Right forelimb (tissue), 1 donor: ENCODE data around the gene DDX31.

Experiments
- DNase-seq: peaks from one replicate; pipeline ENCODE4 v3.0.0-alpha.2; 2018

The DDX31 gene

DNA sequence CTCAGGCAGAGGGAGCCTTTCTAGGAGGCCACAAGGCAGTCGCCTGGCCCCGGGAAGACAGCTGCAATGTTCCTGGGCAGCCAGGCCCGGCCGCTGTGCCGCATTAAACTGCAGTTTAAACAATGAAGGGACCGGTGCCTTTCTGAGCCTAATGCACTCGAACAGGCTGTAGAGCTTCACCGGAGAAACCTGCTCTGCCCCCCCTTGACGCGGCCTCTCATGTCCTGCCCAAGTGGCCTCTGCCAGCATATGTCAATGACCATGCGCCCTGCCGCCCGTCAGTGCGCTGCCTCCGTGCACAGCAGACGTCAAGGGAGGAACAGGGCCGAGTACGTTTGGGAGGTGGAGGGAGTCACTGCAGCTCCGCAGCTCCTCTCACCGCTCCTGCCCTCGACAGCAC, 125.8 kb downstream of the DDX31 start:
- DNase-seq: no peak

DNA sequence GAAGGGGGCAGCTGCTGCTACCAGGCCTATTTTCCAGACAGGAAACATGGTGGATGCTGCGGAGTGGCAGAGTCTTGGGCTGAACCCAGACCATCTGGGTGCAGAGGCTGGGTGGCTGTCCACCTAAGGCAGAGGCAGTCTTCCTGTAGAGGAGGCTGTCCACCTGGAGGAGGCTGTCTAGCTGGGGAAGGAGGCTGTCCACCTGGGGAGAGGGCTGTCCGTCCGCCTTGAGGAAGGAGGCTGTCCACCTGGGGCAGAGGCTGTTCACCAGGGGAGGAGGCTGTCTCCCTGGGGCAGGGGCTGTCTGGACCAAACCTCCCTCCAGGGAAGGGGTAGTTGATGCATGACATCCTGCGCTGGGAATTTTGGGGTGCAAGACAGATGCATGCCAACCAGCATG, 126.5 kb downstream of the DDX31 start:
- no peak for DNase-seq
